Skeletal muscle satellite cell (primary cell): ENCODE data around the gene POLR2C.
A peak's percentile ranks its signal among the peaks of the same experiment; 100 is the strongest.
"Not testable (repeated sequence)": the region's sequence is repeated elsewhere in the genome, so short reads cannot be mapped to it uniquely, and the experiment has no call there.

Source experiments
- H3K27me3 ChIP-seq: 2 replicates; pipeline ENCODE4 v1.7.0; 2013; ENCODE audit warnings: low read length; ENCODE audit not compliant: control insufficient read depth, insufficient read depth
- H3K36me3 ChIP-seq: 2 replicates; pipeline ENCODE4 v1.7.0; 2013; ENCODE audit warnings: mild to moderate bottlenecking, control low read depth, low read length; ENCODE audit not compliant: insufficient read depth
- H3K4me1 ChIP-seq: 2 replicates; pipeline ENCODE4 v1.7.0; 2013; ENCODE audit warnings: low read length; ENCODE audit not compliant: control insufficient read depth, insufficient read depth
- H3K4me2 ChIP-seq: 2 replicates; pipeline ENCODE4 v1.7.0; 2013; ENCODE audit warnings: mild to moderate bottlenecking, low read length
- H3K4me3 ChIP-seq: 2 replicates; pipeline ENCODE4 v1.7.0; 2013; ENCODE audit warnings: low read length
- H3K9ac ChIP-seq: 2 replicates; pipeline ENCODE4 v1.7.0; 2013; ENCODE audit warnings: mild to moderate bottlenecking, low read depth, low read length, moderate library complexity
- H3K9me3 ChIP-seq: replicated peaks from 2 replicates; pipeline ENCODE4 v1.7.0; 2013; ENCODE audit warnings: mild to moderate bottlenecking, control low read depth, low read length

POLR2C gene

DNA sequence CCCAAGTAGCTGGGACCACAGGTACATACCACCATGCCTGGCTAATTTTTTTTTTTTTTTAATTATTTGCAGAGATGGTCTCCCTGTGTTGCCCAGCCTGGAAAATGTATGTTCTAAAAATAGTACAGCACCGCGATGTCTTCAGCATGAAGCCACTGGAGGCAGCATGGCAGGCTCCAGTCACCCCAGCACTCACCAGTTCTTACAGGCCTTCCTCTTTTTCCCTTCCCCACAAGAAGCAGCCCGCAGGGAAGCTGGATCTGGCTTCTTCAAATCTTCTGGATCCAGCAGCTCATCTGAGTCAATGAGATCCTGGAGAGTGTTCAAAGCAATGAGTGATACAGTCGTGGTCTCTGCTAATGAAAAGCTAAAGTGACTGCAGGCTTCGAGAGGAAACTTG lies 31.5 kb upstream of the POLR2C start:
- H3K9me3 ChIP-seq, result no peaks in the 10 kb centered on the region

GRCh38 chr16:57432505-57432904 lies 30.0 kb upstream of the POLR2C start:
- H3K27me3 ChIP-seq, result no peaks in the 10 kb centered on the region
- peaks cover 69% of the 10 kb centered on the region for H3K36me3 ChIP-seq

More for the DNA sequence above, 31.5 kb upstream of the POLR2C start:
- no peak overlapping the region for H3K4me3 ChIP-seq
- no peak overlapping the region for H3K4me2 ChIP-seq
- no peaks in the 10 kb centered on the region for H3K4me1 ChIP-seq
- no peaks in the 10 kb centered on the region for H3K27me3 ChIP-seq
- H3K9ac ChIP-seq, result no peak overlapping the region
- peaks cover 73% of the 10 kb centered on the region for H3K36me3 ChIP-seq

GRCh38 chr16:57432989-57433388 lies 29.5 kb upstream of the POLR2C start:
- no peak overlapping the region for H3K9ac ChIP-seq
- no peaks in the 10 kb centered on the region for H3K27me3 ChIP-seq
- H3K4me1 ChIP-seq, result no peaks in the 10 kb centered on the region
- H3K4me2 ChIP-seq, result no peak overlapping the region
- H3K9me3 ChIP-seq, result no peaks in the 10 kb centered on the region
- H3K36me3 ChIP-seq, result peaks cover 66% of the 10 kb centered on the region
- no peak overlapping the region for H3K4me3 ChIP-seq

More at GRCh38 chr16:57432505-57432904, 30.0 kb upstream of the POLR2C start:
- H3K4me2 ChIP-seq, result no peak overlapping the region
- H3K9me3 ChIP-seq, result no peaks in the 10 kb centered on the region
- no peaks in the 10 kb centered on the region for H3K4me1 ChIP-seq
- H3K4me3 ChIP-seq, result no peak overlapping the region
- no peak overlapping the region for H3K9ac ChIP-seq

GRCh38 chr16:57434003-57434402 lies 28.5 kb upstream of the POLR2C start:
- Histone ChIP-seq H3K27me3 (no peaks in the 10 kb centered on the region), H3K36me3 (peaks cover 67% of the 10 kb centered on the region), H3K4me1 (no peaks in the 10 kb centered on the region), H3K4me3 (no peak overlapping the region), H3K4me2 (no peak overlapping the region), H3K9ac (no peak overlapping the region), H3K9me3 (no peaks in the 10 kb centered on the region)

GRCh38 chr16:57435838-57436237 lies 26.6 kb upstream of the POLR2C start:
- peaks cover 65% of the 10 kb centered on the region for H3K36me3 ChIP-seq

DNA sequence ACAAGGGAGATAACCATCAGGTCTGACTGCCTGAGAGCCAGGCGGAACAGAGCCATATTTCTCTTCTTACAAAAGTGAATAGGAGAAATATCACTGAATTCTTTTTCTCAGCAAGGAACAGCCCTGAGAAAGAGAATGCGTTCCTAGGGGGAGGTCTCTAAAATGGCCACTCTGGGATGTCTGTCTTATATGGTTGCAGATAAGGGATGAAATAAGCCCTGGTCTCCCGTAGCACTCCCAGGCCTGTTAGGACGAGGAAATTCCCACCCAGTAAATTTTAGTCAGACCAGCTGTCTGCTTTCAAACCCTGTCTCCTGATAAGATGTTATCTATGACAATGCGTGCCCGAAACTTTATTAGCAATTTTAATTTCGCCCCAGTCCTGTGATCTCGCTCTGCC lies 22.5 kb upstream of the POLR2C start:
- not testable (repeated sequence) for H3K9ac ChIP-seq, H3K27me3 ChIP-seq, H3K4me2 ChIP-seq, H3K4me1 ChIP-seq, H3K9me3 ChIP-seq, H3K4me3 ChIP-seq
- peaks cover 28% of the 10 kb centered on the region for H3K36me3 ChIP-seq

More at GRCh38 chr16:57435838-57436237, 26.6 kb upstream of the POLR2C start:
- no peaks in the 10 kb centered on the region for H3K27me3 ChIP-seq
- H3K4me2 ChIP-seq, result no peak overlapping the region
- H3K4me1 ChIP-seq, result no peaks in the 10 kb centered on the region
- H3K4me3 ChIP-seq, result no peak overlapping the region
- H3K9ac ChIP-seq, result no peak overlapping the region
- no peaks in the 10 kb centered on the region for H3K9me3 ChIP-seq

DNA sequence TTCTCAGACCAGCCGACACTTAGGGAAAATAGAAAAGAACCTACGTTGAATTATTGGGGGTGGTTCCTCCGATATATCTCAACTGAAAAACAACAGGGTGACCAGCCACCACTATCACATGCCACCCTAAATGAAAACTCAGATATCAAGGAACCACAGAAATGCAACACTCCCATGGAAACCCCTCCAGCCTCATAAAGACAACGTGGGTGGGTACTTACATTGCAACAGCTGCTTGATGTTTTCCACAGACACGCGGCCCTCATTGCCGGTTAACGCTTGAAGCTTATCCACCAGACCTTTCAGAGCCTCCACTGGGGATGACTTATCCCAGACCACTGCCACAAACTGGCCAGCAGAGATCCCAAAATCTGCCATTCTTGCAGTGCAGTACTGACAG lies 21.9 kb upstream of the POLR2C start:
- H3K9ac ChIP-seq, H3K27me3 ChIP-seq, H3K4me3 ChIP-seq, H3K4me2 ChIP-seq, H3K9me3 ChIP-seq: not testable (repeated sequence)
- H3K36me3 ChIP-seq, result peaks cover 25% of the 10 kb centered on the region
- H3K4me1 ChIP-seq, result peaks cover 11% of the 10 kb centered on the region

- Histone ChIP-seq H3K27me3 (no peaks in the 10 kb centered on the region), H3K4me3 (no peak overlapping the region), H3K4me2 (no peak overlapping the region), H3K9me3 (no peaks in the 10 kb centered on the region), H3K9ac (no peak overlapping the region), H3K36me3 (peaks cover 10% of the 10 kb centered on the region), H3K4me1 (peaks cover 16% of the 10 kb centered on the region)
These were observed 17.8 kb upstream of the POLR2C start for GRCh38 chr16:57444711-57445110.

- Histone ChIP-seq H3K27me3 (no peaks in the 10 kb centered on the region), H3K4me3 (no peak overlapping the region), H3K9ac (no peak overlapping the region), H3K4me1 (peaks cover 16% of the 10 kb centered on the region), H3K36me3 (peaks cover 4% of the 10 kb centered on the region), H3K9me3 (no peaks in the 10 kb centered on the region), H3K4me2 (no peak overlapping the region)
These were observed 17.0 kb upstream of the POLR2C start for GRCh38 chr16:57445510-57445909.

GRCh38 chr16:57446531-57447185 lies 15.8 kb upstream of the POLR2C start:
- H3K36me3 ChIP-seq, result no peaks in the 10 kb centered on the region
- H3K4me1 ChIP-seq, result peaks cover 16% of the 10 kb centered on the region
- no peaks in the 10 kb centered on the region for H3K27me3 ChIP-seq
- peak overlapping the region; percentile 81 for H3K4me2 ChIP-seq
- H3K9me3 ChIP-seq, result no peaks in the 10 kb centered on the region
- H3K9ac ChIP-seq, result peak overlapping the region; percentile 98
- peak overlapping the region; percentile 96 for H3K4me3 ChIP-seq

DNA sequence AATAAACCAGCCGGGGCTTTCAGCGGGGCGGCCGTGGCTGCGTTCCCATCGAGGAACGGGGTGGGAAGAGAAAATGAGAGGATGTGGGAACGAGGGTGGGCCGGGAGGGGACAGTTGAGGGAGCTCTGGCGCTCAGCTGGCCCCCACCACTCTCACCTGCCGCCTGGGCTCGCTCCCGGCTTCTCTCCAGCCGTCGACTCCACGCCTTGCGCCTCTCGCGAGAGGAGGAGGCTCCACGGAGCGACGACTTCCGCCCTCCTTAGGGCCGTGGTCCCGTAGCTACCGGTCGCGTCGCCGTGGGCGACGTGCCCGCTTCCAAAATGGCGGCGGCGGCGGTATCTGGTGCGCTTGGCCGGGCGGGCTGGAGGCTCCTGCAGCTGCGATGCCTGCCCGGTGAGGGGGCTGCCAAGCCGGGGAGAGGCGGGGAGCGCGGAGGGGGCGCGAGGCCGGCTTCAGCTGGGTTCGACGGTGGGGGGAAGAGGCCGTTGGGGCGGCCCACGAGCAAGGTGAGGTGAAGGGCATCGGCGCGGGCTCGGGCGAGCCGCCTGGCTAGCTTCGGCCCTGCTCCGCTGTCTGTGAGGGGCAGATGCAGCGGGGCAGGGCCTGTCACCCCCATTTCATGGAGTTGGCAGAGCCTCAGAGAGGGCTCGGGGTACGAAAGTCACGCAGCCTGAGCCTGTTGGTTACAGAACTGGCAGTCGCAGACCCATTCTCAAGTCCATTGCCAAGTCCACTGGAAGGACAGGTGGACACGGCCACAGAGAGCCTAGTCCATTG lies 15.1 kb upstream of the POLR2C start, which contains the start of the genes CIAPIN1 and COQ9:
CIAPIN1 (minus strand) TSS at position 200 of the 777 bp plus-strand sequence. CDS start 6,457 bp downstream, outside the sequence.
COQ9 (plus strand) TSS at position 294 of the 777 bp plus-strand sequence; CDS start at position 321, 27 bp downstream.
- Histone ChIP-seq H3K27me3 (no peaks in the 10 kb centered on the region), H3K9me3 (no peaks in the 10 kb centered on the region), H3K9ac (peak within 1 kb of the TSS; percentile 98), H3K4me3 (peak within 1 kb of the TSS; percentile 96), H3K36me3 (no peaks in the 10 kb centered on the region), H3K4me1 (peaks cover 16% of the 10 kb centered on the region), H3K4me2 (peak within 1 kb of the TSS; percentile 92)
